SU-DHL-6 (cell line): ENCODE measurements around the gene ERG.

Source experiments
- EZH2phosphoT487 ChIP-seq: fragments of 200-600 bp; sonication (generic), shearing (Covaris generic); conservative IDR thresholded peaks from 2 replicates; pipeline ENCODE4 v1.6.1; 2018; ENCODE audit warnings: mild to moderate bottlenecking, antibody characterized with exemption, low read length, moderate library complexity, mixed read lengths
- TF ChIP-seq, protein P1 (sequence below): fragments of 200-600 bp; sonication (generic); IDR thresholded peaks from one replicate; pipeline ENCODE4 v1.5.1; 2017; ENCODE audit warnings: antibody characterized with exemption, mild to moderate bottlenecking, low read length, moderate library complexity; ENCODE audit not compliant: insufficient read depth, poor library complexity, severe bottlenecking

DNA sequence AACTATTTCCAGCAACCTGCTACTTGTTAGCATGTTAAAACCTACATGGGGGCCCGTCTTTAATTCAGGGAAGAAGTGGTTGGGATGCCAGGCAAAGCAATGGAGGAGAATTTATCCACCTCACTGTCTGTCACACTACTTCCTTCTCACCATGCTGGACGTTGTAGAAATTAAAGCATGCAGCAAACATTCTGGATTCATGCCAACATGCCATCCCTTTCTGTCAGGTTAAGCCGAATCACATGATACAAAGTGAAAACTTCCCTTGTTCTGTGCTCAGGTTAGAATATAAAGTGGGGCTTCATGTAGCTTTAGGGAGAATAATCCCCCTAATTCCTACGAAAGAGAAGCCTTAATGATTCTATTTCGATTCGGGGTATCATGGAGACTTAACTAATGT, 95.5 kb downstream of the ERG start:
- no peak for TF ChIP-seq EZH2phosphoT487
- TF ChIP-seq, protein P1, sequence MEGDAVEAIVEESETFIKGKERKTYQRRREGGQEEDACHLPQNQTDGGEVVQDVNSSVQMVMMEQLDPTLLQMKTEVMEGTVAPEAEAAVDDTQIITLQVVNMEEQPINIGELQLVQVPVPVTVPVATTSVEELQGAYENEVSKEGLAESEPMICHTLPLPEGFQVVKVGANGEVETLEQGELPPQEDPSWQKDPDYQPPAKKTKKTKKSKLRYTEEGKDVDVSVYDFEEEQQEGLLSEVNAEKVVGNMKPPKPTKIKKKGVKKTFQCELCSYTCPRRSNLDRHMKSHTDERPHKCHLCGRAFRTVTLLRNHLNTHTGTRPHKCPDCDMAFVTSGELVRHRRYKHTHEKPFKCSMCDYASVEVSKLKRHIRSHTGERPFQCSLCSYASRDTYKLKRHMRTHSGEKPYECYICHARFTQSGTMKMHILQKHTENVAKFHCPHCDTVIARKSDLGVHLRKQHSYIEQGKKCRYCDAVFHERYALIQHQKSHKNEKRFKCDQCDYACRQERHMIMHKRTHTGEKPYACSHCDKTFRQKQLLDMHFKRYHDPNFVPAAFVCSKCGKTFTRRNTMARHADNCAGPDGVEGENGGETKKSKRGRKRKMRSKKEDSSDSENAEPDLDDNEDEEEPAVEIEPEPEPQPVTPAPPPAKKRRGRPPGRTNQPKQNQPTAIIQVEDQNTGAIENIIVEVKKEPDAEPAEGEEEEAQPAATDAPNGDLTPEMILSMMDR = no peak
